Coronary artery (tissue), 2 donors: ENCODE results near the gene KLHL20.
"Not testable (repeated sequence)": the region's sequence is repeated elsewhere in the genome, so short reads cannot be mapped to it uniquely, and the experiment has no call there.

Source experiments
- DNase-seq: peaks from one replicate; pipeline ENCODE4 v3.0.0-alpha.2; 2017; ENCODE audit warnings: low spot score
- H3K27ac ChIP-seq, 2 donors: fragments of 200-600 bp; sonication (generic); one replicate each; pipeline ENCODE4 v1.5.1; 2016 to 2019
- H3K4me3 ChIP-seq: fragments of 200-600 bp; sonication (generic); 2 replicates; pipeline ENCODE4 v1.5.1; 2016; ENCODE audit warnings: mild to moderate bottlenecking, moderate library complexity
- TF ChIP-seq, protein P1 (sequence below): fragments of 200-600 bp; sonication (generic); IDR thresholded peaks from one replicate; pipeline ENCODE4 v1.5.1; 2019; ENCODE audit warnings: antibody characterized with exemption

Gene KLHL20

DNA sequence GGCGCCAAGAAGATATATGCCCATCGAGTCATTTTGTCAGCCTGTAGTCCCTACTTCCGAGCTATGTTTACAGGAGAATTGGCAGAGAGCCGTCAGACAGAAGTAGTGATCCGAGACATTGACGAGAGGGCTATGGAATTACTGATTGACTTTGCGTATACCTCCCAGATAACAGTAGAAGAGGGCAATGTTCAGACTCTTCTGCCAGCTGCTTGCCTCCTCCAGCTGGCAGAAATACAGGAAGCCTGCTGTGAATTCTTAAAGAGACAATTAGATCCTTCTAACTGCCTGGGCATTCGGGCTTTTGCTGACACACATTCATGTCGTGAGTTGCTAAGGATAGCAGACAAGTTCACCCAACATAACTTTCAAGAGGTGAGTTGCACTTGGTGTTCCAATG lies 19.1 kb downstream of the KLHL20 start:
- no peak for DNase-seq
- Histone ChIP-seq H3K4me3 (no peak overlapping the region), H3K27ac (no peak overlapping the region)
- TF ChIP-seq, protein P1, sequence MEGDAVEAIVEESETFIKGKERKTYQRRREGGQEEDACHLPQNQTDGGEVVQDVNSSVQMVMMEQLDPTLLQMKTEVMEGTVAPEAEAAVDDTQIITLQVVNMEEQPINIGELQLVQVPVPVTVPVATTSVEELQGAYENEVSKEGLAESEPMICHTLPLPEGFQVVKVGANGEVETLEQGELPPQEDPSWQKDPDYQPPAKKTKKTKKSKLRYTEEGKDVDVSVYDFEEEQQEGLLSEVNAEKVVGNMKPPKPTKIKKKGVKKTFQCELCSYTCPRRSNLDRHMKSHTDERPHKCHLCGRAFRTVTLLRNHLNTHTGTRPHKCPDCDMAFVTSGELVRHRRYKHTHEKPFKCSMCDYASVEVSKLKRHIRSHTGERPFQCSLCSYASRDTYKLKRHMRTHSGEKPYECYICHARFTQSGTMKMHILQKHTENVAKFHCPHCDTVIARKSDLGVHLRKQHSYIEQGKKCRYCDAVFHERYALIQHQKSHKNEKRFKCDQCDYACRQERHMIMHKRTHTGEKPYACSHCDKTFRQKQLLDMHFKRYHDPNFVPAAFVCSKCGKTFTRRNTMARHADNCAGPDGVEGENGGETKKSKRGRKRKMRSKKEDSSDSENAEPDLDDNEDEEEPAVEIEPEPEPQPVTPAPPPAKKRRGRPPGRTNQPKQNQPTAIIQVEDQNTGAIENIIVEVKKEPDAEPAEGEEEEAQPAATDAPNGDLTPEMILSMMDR, result no peak

DNA sequence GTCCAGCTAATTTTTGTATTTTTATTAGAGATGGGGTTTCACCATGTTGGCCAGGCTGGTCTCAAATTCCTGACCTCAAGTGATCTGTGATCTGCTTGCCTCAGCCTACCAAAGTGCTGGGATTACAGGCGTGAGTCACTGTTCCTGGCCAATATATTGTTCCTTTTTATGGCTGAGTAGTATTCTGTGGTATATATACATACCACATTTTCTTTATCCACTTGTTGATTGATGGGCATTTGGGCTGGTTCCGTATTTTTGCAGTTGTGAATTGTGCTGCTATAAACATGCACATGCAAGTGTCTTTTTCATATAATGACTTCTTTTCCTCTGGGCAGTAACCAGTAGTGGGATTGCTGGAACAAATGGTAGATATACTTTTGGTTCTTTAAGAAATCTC lies 21.3 kb downstream of the KLHL20 start:
- DNase-seq, H3K27ac ChIP-seq, H3K4me3 ChIP-seq: not testable (repeated sequence)

DNA sequence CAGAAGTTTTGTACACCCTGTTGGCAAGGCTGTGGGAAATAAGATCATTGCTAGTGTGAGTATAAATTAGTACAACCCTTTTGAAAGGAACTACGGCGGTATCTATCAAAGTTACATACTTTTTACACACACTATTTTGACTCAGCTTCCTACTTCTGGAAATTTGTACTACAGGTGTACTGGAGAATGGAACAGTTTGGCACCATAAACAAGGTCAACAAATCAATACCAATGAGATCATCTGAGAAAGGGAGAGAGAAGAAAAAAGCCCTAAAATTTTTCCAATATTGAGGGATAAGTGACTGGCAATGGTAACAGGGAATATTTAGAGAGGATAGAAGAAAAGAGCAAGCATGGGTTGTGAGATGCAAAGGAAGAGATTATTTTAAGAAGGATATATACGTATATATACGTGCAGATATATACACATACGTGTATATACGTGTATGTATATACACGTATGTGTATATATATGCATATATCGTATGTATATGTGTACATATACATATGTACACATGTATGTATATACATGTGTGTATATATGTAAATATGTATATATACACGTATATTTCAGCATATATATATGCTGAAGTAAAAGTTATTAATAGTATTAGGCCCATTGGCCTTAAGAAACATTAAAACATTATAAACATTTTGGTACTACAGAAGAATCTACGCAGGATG lies 27.6 kb downstream of the KLHL20 start:
- TF ChIP-seq, protein P1, result no peak
- Histone ChIP-seq H3K4me3 (no peak overlapping the region), H3K27ac (no peak overlapping the region)
- DNase-seq, result no peak

DNA sequence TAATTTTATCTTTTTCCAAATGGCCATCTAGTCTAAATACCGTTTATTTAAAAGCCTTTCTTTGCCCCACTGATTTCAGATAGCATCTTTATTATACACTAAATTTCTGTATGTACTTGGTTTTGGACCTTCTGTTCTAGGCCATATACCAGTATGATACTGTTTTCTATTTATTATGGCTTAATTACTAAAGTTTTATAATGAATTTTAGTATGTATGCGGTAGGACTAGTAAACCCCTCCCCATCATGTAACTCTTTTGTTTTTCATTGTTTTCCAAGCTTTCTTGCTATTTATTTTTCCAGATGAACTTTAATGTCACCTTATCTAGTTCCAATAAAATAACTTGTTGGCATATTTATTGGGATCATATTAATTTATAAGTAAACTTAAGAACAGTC lies 29.9 kb downstream of the KLHL20 start:
- TF ChIP-seq, protein P1, result no peak
- DNase-seq, result no peak
- Histone ChIP-seq H3K27ac (no peak overlapping the region), H3K4me3 (no peak overlapping the region)

DNA sequence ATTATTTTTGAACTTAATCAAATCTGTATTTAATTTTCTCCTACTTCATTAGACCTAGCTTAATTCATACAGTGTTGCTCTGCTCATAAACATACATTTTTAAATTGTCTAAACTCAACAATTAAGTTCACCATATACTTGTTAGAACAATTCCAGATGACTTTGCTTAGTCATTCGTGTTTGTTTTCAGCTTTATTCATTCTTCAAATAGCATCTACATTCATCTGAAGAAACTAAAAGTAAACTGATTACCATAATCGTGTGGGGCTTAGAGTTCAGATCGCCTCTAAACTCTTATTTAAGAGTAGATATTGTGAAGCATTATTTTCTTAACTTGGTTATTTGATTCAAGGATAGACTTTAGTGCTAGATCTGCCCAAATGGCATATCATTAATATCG lies 34.4 kb downstream of the KLHL20 start:
- H3K4me3 ChIP-seq, result no peak overlapping the region
- TF ChIP-seq, protein P1, result no peak
- no peak overlapping the region for H3K27ac ChIP-seq
- no peak for DNase-seq

DNA sequence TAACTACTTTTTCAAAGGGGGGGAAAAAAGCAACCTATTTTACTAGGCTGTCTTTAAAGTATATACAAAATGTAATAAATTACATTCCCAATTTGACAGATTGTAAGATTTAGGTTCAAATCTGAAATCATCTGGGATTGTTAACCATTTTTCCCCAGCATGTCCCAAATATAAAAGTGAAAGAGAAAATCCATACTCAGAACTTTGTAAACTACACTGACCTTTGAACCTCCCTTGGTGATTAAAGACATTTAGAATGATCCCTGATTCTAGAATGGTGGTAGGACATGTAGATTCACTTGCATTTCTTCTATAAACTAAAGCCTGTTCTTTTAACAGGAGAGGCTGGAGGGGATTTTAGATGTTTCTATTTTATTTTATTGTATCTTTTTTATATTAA lies 39.0 kb downstream of the KLHL20 start:
- DNase-seq, result no peak
- TF ChIP-seq, protein P1, result no peak
- no peak overlapping the region for H3K4me3 ChIP-seq
- no peak overlapping the region for H3K27ac ChIP-seq

DNA sequence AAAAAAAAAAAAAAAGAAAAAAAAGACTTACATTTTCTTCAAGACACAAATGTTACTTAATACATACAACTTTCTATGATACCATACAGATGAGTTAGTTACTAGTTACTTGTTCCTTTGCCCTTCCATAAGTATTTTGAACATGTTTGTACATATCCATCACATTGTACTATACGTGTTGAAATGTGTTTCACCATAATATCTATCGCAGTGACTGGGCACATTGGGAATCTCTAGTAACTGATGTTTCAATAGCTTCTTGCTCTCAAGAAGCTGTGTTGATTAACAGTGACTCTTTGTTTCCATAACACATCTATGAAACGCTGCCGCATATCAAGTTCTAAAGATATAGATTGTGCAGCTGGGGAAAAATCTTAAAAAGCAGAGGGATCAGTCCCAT lies 42.9 kb downstream of the KLHL20 start:
- DNase-seq, result no peak
- Histone ChIP-seq H3K27ac (no peak overlapping the region), H3K4me3 (no peak overlapping the region)
- TF ChIP-seq, protein P1, result no peak

DNA sequence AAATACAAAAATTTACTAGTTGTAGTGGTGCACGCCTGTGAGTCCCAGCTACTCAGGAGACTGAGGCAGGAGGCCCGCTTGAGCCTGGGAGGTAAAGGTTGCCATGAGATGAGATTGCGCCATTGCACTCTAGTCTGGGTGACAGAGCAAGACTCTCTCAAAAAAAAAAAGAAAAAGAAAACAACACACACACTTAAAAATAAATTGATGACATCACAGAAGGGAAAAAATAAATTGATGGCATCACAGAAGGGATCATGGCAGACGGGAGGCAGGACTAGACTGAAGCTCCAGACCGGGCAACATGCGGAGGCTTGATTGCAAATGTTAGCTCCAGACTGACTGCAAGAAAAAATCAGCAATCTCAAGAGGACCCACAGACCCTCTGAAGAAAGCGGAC lies 43.3 kb downstream of the KLHL20 start:
- TF ChIP-seq, protein P1, result no peak
- no peak for DNase-seq
- no peak overlapping the region for H3K4me3 ChIP-seq
- H3K27ac ChIP-seq, result no peak overlapping the region
